ENCODE data around the gene CEBPG. TPM values are rescaled to one million over a fixed set of nuclear protein-coding genes. Genes with fewer than 3 reads are reported as not detected.

Gene CEBPG
- total RNA-seq, 1 donor from 2014 or later = 20.7 TPM

GRCh38 chr19:33383720-33384292 is 10.3 kb downstream of the CEBPG start:
- Mint-ChIP-seq H3K27ac (ENCODE audit: unreplicated experiment) (no peak overlapping the region), H3K36me3 (ENCODE audit: low read depth, unreplicated experiment) (peaks cover 4% of the 10 kb centered on the region), H3K9me3 (ENCODE audit: unreplicated experiment) (no peaks in the 10 kb centered on the region)

GRCh38 chr19:33384983-33385382 is 11.5 kb downstream of the CEBPG start:
- peaks cover 17% of the 10 kb centered on the region for H3K4me1 Mint-ChIP-seq (ENCODE audit: unreplicated experiment)
- no peak overlapping the region for H3K4me3 Mint-ChIP-seq (ENCODE audit: unreplicated experiment)
- no peak overlapping the region for H3K27ac Mint-ChIP-seq (ENCODE audit: unreplicated experiment)
- TF ChIP-seq CTCF (IDR thresholded peaks at IDR 0.05; ENCODE audit: unreplicated experiment) = no peak
- DNase-seq (ENCODE audit: low spot score) = no peak
- H3K9me3 Mint-ChIP-seq (ENCODE audit: unreplicated experiment) = no peaks in the 10 kb centered on the region
- no peaks in the 10 kb centered on the region for H3K36me3 Mint-ChIP-seq (ENCODE audit: low read depth, unreplicated experiment)
- peaks cover 1% of the 10 kb centered on the region for H3K27me3 Mint-ChIP-seq (ENCODE audit: unreplicated experiment)

More at GRCh38 chr19:33383720-33384292, 10.3 kb downstream of the CEBPG start:
- DNase-seq (ENCODE audit: low spot score) = no peak
- Mint-ChIP-seq H3K27me3 (ENCODE audit: unreplicated experiment) (peaks cover 2% of the 10 kb centered on the region), H3K4me3 (ENCODE audit: unreplicated experiment) (no peak overlapping the region), H3K4me1 (ENCODE audit: unreplicated experiment) (peaks cover 17% of the 10 kb centered on the region)
- no peak for TF ChIP-seq CTCF (IDR thresholded peaks at IDR 0.05; ENCODE audit: unreplicated experiment)

GRCh38 chr19:33385956-33386355 is 12.4 kb downstream of the CEBPG start:
- peaks cover 17% of the 10 kb centered on the region for H3K4me1 Mint-ChIP-seq (ENCODE audit: unreplicated experiment)
- no peak overlapping the region for H3K4me3 Mint-ChIP-seq (ENCODE audit: unreplicated experiment)
- H3K9me3 Mint-ChIP-seq (ENCODE audit: unreplicated experiment) = no peaks in the 10 kb centered on the region
- H3K27ac Mint-ChIP-seq (ENCODE audit: unreplicated experiment) = no peak overlapping the region
- H3K27me3 Mint-ChIP-seq (ENCODE audit: unreplicated experiment) = peaks cover 3% of the 10 kb centered on the region
- DNase-seq (ENCODE audit: low spot score) = no peak
- no peak for TF ChIP-seq CTCF (IDR thresholded peaks at IDR 0.05; ENCODE audit: unreplicated experiment)
- no peaks in the 10 kb centered on the region for H3K36me3 Mint-ChIP-seq (ENCODE audit: low read depth, unreplicated experiment)

- no peak for DNase-seq (ENCODE audit: low spot score)
- Mint-ChIP-seq H3K27me3 (ENCODE audit: unreplicated experiment) (peaks cover 3% of the 10 kb centered on the region), H3K4me1 (ENCODE audit: unreplicated experiment) (peaks cover 14% of the 10 kb centered on the region), H3K4me3 (ENCODE audit: unreplicated experiment) (no peak overlapping the region), H3K9me3 (ENCODE audit: unreplicated experiment) (no peaks in the 10 kb centered on the region), H3K36me3 (ENCODE audit: low read depth, unreplicated experiment) (no peaks in the 10 kb centered on the region), H3K27ac (ENCODE audit: unreplicated experiment) (no peak overlapping the region)
- no peak for TF ChIP-seq CTCF (IDR thresholded peaks at IDR 0.05; ENCODE audit: unreplicated experiment)
Observed at GRCh38 chr19:33386361-33386858, 12.9 kb downstream of the CEBPG start.

- no peak for DNase-seq (ENCODE audit: low spot score)
- Mint-ChIP-seq H3K4me1 (ENCODE audit: unreplicated experiment) (peaks cover 7% of the 10 kb centered on the region), H3K27me3 (ENCODE audit: unreplicated experiment) (peaks cover 3% of the 10 kb centered on the region), H3K9me3 (ENCODE audit: unreplicated experiment) (no peaks in the 10 kb centered on the region), H3K36me3 (ENCODE audit: low read depth, unreplicated experiment) (no peaks in the 10 kb centered on the region), H3K27ac (ENCODE audit: unreplicated experiment) (no peak overlapping the region), H3K4me3 (ENCODE audit: unreplicated experiment) (no peak overlapping the region)
- no peak for TF ChIP-seq CTCF (IDR thresholded peaks at IDR 0.05; ENCODE audit: unreplicated experiment)
Observed at GRCh38 chr19:33387351-33388230, 14.1 kb downstream of the CEBPG start.

Data from endothelial cell (in vitro differentiated cells).